Measurements from ENCODE around the gene NOSIP.

DNA sequence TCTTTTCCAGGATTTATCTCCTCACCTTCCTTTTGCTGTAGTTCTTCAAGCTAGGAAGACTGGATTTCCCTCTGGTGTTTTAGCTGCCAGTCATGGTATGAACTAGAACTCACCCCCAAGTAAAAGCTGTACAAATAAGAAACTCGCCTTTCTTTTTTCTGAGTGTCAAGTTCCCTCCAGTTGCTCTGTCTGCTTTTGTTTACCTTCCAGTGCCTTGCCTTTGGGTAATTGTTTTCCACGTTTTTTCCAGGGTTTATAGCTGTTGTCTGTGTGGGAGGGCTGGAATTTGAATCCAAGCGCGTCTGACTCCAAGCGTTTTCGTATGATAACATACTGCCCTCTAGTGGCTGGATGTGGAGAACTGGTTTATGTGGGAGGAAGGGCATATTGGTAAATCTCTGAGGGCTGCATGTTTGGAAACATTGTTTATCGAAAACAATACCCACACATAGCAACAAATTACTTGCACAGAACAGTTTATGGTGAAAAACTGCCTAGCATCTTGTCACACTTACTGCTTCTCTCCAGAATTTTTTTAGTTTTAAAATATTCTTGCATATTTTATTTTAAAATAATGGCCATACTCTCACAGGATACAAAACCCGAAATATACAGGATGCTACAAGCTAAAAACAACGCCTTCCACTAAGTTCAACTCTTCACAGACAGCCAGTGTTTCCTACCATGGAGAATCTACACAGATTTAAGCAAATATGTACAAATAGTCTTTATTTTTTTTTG, 33.4 kb downstream of the NOSIP start:
- TF ChIP-seq CTCF (IDR thresholded peaks at IDR 0.05 in 2 of 3, conservative IDR thresholded peaks at IDR 0.05 in 1 of 3; ENCODE audit: control insufficient read depth in 2 of 3, extremely low read depth in 1 of 3, insufficient read depth in 1 of 3, low read depth in 3 of 3, low read length in 3 of 3) (peak; percentile 75 to 90 (median 86)), TAF1 (IDR thresholded peaks at IDR 0.05; ENCODE audit: borderline replicate concordance, low read depth, low read length) (no peak), E2F8 (IDR thresholded peaks at IDR 0.05; ENCODE audit: low read depth, partially characterized antibody) (no peak), POLR2A (IDR thresholded peaks at IDR 0.05; ENCODE audit: low read depth, low read length) (no peak), ZZZ3 (IDR thresholded peaks at IDR 0.05; ENCODE audit: control insufficient read depth, insufficient read length, low read depth) (no peak), TCF7 (IDR thresholded peaks at IDR 0.05; ENCODE audit: borderline replicate concordance) (no peak)

All from GM12878 (cell line).